IPS-20b (cell line): ENCODE data around the gene RPTOR.
"Not testable (repeated sequence)": the region's sequence is repeated elsewhere in the genome, so short reads cannot be mapped to it uniquely, and the experiment has no call there.

Source experiments
- H3K27ac ChIP-seq: one replicate; pipeline ENCODE4 v1.5.1; 2013; ENCODE audit warnings: low read length
- H3K27me3 ChIP-seq: 2 replicates; pipeline ENCODE4 v1.6.1; 2013; ENCODE audit warnings: mild to moderate bottlenecking, low read length, inconsistent platforms; ENCODE audit not compliant: insufficient read depth
- H3K36me3 ChIP-seq: 2 replicates; pipeline ENCODE4 v1.6.1; 2013; ENCODE audit warnings: low read depth, mild to moderate bottlenecking, inconsistent platforms, low read length, moderate library complexity; ENCODE audit not compliant: insufficient read depth
- H3K4me1 ChIP-seq: 2 replicates; pipeline ENCODE4 v1.6.1; 2013; ENCODE audit warnings: mild to moderate bottlenecking, control low read depth, inconsistent platforms, low read length, moderate library complexity; ENCODE audit not compliant: insufficient read depth
- H3K4me3 ChIP-seq: 2 replicates; pipeline ENCODE4 v1.5.1; 2013; ENCODE audit warnings: mild to moderate bottlenecking, low read length, inconsistent platforms
- H3K9ac ChIP-seq: 2 replicates; pipeline ENCODE4 v1.6.1; 2013; ENCODE audit warnings: low read depth, mild to moderate bottlenecking, inconsistent platforms, low read length, moderate library complexity
- H3K9me3 ChIP-seq: 2 replicates; pipeline ENCODE4 v1.6.1; 2013; ENCODE audit warnings: mild to moderate bottlenecking, low read depth, low read length, inconsistent platforms; ENCODE audit not compliant: insufficient read depth

Gene RPTOR

GRCh38 chr17:80613732-80614071 lies 69.1 kb downstream of the RPTOR start:
- no peaks in the 10 kb centered on the region for H3K36me3 ChIP-seq
- peaks cover 12% of the 10 kb centered on the region; the same call in 1 of the 2 replicates for H3K4me1 ChIP-seq
- no peak overlapping the region for H3K4me3 ChIP-seq
- no peaks in the 10 kb centered on the region for H3K27me3 ChIP-seq
- H3K27ac ChIP-seq, result no peak overlapping the region
- H3K9ac ChIP-seq, result no peak overlapping the region
- H3K9me3 ChIP-seq, result no peaks in the 10 kb centered on the region

DNA sequence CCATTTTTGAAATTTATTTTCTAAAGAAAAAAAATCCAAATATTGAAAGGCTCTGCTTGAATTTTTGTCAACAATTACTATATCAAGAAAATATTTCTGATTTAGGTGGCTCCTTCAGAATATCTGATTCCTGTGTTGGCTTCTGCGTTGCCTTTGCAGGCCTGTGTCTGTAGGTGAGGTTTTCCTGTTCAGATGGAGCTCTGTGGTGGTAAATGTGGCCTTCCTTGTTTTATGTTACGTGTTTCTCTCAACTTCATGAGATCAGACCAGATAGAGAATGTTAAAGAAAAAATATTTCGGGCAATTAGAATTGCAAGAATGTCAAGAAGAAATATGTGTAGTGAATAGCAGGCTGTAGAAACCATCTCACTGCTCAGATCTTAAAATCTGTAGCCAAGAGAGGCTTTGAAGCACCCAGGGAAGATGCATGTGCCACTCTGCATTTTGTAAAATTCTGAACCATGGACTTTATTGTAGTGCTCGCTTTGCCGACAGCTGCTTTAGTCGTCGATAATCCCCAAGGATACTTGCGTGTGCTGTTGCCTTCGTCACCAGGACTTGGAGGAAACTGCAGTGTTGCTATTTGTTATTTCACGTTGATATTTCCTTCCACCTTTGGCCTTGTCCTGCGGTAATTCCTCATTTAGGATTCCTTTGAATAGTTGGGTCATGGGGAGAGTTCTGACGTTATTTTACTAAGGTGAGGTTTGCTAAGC lies 69.9 kb downstream of the RPTOR start:
- Histone ChIP-seq H3K4me1 (peaks cover 12% of the 10 kb centered on the region; the same call in 1 of the 2 replicates), H3K36me3 (no peaks in the 10 kb centered on the region), H3K9me3 (no peaks in the 10 kb centered on the region), H3K27ac (no peak overlapping the region), H3K4me3 (no peak overlapping the region), H3K9ac (no peak overlapping the region), H3K27me3 (no peaks in the 10 kb centered on the region)

DNA sequence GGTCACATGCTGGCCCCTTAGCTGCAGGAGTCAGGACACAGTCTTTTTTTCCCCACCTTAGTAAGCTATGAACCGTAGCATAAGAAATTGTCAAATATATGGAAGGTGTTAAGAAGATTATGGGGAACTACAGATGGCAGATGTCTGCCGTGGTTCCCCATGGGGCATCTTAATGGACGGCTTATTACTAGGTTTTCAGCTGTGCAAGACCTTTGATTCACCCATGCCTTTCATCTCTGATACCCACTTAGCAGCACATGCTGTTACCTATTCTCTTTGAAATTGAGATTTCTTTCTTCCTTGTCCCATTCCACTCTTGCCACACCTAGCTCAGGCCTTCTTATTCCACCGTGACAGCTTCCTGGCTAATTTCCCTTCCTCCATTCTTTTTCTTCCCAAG lies 70.7 kb downstream of the RPTOR start:
- H3K9me3 ChIP-seq, result no peaks in the 10 kb centered on the region
- no peak overlapping the region for H3K27ac ChIP-seq
- H3K4me1 ChIP-seq, result peaks cover 12% of the 10 kb centered on the region; the same call in 1 of the 2 replicates
- H3K27me3 ChIP-seq, result no peaks in the 10 kb centered on the region
- H3K4me3 ChIP-seq, result no peak overlapping the region
- H3K36me3 ChIP-seq, result no peaks in the 10 kb centered on the region
- no peak overlapping the region for H3K9ac ChIP-seq

DNA sequence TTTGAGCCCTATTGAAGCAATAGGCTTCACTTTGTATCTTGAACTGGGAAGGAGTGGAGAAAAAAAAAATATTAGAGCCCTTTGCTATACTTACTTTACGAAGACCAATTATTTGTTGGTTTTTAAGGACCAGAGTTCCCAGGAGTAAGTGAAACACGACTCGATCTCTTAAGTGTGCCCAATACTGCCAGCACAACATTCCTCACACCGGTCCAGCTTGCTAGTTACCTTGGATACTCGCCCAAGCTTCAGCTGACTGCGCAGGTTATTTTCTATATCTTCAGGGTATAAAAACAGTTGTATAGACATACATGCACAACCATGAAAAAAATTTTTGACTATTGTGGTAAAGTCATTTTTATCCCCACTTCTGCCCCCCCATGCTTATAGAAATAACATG lies 72.1 kb downstream of the RPTOR start:
- Histone ChIP-seq H3K27ac (no peak overlapping the region), H3K27me3 (no peaks in the 10 kb centered on the region), H3K9me3 (no peaks in the 10 kb centered on the region), H3K36me3 (no peaks in the 10 kb centered on the region), H3K4me3 (no peak overlapping the region), H3K9ac (no peak overlapping the region), H3K4me1 (peaks cover 16% of the 10 kb centered on the region; the same call in 1 of the 2 replicates)

GRCh38 chr17:80618304-80618703 lies 73.7 kb downstream of the RPTOR start:
- Histone ChIP-seq H3K27me3 (no peaks in the 10 kb centered on the region), H3K36me3 (no peaks in the 10 kb centered on the region), H3K9me3 (no peaks in the 10 kb centered on the region), H3K4me3 (no peak overlapping the region), H3K4me1 (peaks cover 16% of the 10 kb centered on the region; the same call in 1 of the 2 replicates), H3K27ac (no peak overlapping the region), H3K9ac (no peak overlapping the region)

DNA sequence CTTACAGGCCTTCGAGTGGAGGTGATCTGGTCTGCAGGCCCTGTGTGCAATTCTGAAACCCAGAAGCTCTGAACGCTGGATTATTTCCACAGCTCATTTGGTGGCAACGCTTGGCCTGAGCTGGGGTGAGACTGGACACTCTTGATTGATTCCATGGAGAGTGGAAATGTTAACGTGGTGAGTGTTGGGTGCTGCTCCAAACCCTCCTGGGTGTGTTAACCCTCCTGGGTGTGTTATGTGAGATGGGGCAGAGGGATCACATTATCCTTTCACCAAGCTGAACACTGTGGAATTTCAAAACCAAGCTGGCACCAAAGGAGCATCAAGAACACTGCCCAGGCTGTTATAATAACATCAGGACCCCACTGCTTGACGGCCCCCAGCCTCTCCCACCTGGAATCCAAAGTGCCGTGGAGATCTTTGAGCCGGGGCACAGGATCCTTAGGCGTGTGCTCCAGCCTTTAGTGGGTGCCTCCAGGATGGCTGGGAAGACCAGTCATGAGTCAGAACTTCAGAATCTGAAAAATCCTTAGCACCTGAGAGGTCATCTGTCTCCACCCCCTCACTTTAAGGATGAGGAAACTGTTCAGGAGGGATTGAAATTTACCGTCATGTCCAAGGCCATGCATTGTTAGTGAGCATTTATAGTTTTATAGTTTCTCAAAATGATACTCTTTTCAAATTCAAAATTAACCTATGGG lies 75.0 kb downstream of the RPTOR start:
- Histone ChIP-seq H3K4me3 (no peak overlapping the region), H3K27ac (no peak overlapping the region), H3K9ac (no peak overlapping the region), H3K4me1 (peaks cover 16% of the 10 kb centered on the region; the same call in 1 of the 2 replicates), H3K27me3 (no peaks in the 10 kb centered on the region), H3K36me3 (no peaks in the 10 kb centered on the region), H3K9me3 (no peaks in the 10 kb centered on the region)

DNA sequence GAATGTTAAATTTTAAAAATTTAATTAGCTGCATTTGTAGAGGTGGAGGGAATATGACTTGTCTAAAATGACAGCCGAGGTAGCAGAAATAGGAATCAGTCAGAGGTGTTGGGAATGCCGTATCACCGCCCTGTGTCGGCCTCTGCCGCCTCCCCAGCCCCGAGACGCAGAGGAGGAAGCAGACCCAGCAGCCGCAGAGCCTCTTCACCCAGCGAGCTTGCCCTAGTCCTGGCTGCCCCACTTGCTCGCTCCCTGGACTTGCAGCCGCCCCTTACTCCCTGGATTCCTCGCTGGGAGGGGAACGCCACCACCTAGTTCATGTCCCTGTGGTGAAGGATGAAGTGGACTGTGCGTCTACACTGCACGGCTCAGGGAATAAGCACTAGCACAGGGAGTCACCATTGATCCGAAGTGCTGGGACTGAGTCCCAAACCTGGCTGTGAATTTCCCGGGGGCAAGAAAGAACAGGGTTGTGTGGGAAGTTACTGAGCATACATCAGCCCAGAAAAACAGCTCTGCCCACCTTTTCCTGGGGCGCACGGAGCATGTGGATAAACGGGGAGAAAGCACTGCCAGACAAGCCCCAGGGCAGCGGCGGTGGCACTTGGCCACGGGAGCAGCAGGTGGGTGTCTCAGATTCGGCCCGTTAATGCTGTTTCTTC lies 76.8 kb downstream of the RPTOR start:
- Histone ChIP-seq H3K27me3 (no peaks in the 10 kb centered on the region), H3K9me3 (no peaks in the 10 kb centered on the region), H3K27ac (no peak overlapping the region), H3K4me1 (peaks cover 9% of the 10 kb centered on the region; the same call in 1 of the 2 replicates), H3K4me3 (no peak overlapping the region), H3K36me3 (peaks cover 4% of the 10 kb centered on the region; the same call in 1 of the 2 replicates), H3K9ac (no peak overlapping the region)

DNA sequence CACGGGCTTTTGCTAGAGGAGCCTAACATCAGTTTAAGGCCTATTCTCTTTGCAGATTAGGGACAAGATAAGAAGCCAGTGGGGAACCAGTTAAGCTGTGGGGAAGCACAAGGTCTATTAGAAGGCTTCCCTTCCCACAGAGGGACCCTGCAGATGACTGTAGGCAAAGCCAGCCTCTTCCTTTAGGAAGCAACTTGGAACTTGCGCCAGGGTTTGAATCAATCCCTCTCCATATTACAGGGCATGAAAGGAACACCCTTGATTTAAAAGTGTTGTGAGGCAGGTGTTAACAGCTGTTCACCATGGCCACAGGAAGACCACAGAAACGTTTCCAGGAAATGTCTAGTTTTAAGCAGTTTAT lies 77.3 kb downstream of the RPTOR start:
- no peaks in the 10 kb centered on the region for H3K9me3 ChIP-seq
- peaks cover 4% of the 10 kb centered on the region; the same call in 1 of the 2 replicates for H3K36me3 ChIP-seq
- no peaks in the 10 kb centered on the region for H3K27me3 ChIP-seq
- H3K4me3 ChIP-seq, result no peak overlapping the region
- H3K27ac ChIP-seq, result no peak overlapping the region
- H3K4me1 ChIP-seq, result peaks cover 9% of the 10 kb centered on the region; the same call in 1 of the 2 replicates
- no peak overlapping the region for H3K9ac ChIP-seq

- Histone ChIP-seq H3K27ac (no peak overlapping the region), H3K36me3 (peaks cover 4% of the 10 kb centered on the region; the same call in 1 of the 2 replicates), H3K27me3 (no peaks in the 10 kb centered on the region), H3K4me3 (no peak overlapping the region), H3K9me3 (no peaks in the 10 kb centered on the region), H3K4me1 (peaks cover 9% of the 10 kb centered on the region; the same call in 1 of the 2 replicates), H3K9ac (no peak overlapping the region)
These were observed 80.2 kb downstream of the RPTOR start for GRCh38 chr17:80624864-80625263.

- Histone ChIP-seq H3K27ac (no peak overlapping the region), H3K27me3 (no peaks in the 10 kb centered on the region), H3K36me3 (peaks cover 4% of the 10 kb centered on the region; the same call in 1 of the 2 replicates), H3K4me1 (peaks cover 9% of the 10 kb centered on the region; the same call in 1 of the 2 replicates), H3K9ac (no peak overlapping the region), H3K9me3 (no peaks in the 10 kb centered on the region), H3K4me3 (no peak overlapping the region)
These were observed 81.0 kb downstream of the RPTOR start for GRCh38 chr17:80625627-80626026.

DNA sequence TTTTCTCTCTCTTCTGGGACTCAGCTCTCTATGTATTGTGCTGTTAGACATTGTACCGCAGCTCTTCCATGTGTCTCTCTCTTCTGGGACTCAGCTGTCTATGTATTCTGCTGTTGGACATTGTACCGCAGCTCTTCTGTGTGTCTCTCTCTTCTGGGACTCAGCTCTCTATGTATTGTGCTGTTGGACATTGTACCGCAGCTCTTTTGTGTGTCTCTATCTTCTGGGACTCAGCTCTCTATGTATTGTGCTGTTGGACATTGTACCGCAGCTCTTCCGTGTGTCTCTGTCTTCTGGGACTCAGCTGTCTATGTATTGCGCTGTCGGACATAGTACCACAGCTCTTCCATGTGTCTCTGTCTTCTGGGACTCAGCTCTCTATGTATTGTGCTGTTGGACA lies 84.2 kb downstream of the RPTOR start:
- not testable (repeated sequence) for H3K27ac ChIP-seq, H3K4me1 ChIP-seq, H3K9me3 ChIP-seq, H3K36me3 ChIP-seq, H3K27me3 ChIP-seq, H3K9ac ChIP-seq, H3K4me3 ChIP-seq
